Suppressor macrophage treated with lipopolysaccharide for 4 hours (primary cell): ENCODE measurements around the gene CIPC.

Source experiments
- DNase-seq: peaks from one replicate; pipeline ENCODE4 v3.0.0-alpha.2; 2020

The CIPC gene

GRCh38 chr14:77103951-77104350 lies 5.9 kb downstream of the CIPC start:
- DNase-seq = no peak

- no peak for DNase-seq
These were observed 6.3 kb downstream of the CIPC start for GRCh38 chr14:77104393-77104792.

- no peak for DNase-seq
These were observed 7.3 kb downstream of the CIPC start for GRCh38 chr14:77105145-77105939.

- no peak for DNase-seq
These were observed 8.6 kb downstream of the CIPC start for GRCh38 chr14:77106666-77107065.

- DNase-seq = no peak
These were observed 9.2 kb downstream of the CIPC start for GRCh38 chr14:77107228-77107627.

- DNase-seq = no peak
These were observed 10.7 kb downstream of the CIPC start for GRCh38 chr14:77108753-77109152.

GRCh38 chr14:77109656-77110055 lies 11.6 kb downstream of the CIPC start:
- no peak for DNase-seq

GRCh38 chr14:77110286-77110685 lies 12.2 kb downstream of the CIPC start:
- no peak for DNase-seq

- DNase-seq = no peak
These were observed 13.0 kb downstream of the CIPC start for GRCh38 chr14:77111021-77111420.

GRCh38 chr14:77113644-77114043 lies 15.6 kb downstream of the CIPC start:
- DNase-seq = no peak

- no peak for DNase-seq
These were observed 16.6 kb downstream of the CIPC start for GRCh38 chr14:77114609-77115008.

- no peak for DNase-seq
These were observed 18.2 kb downstream of the CIPC start for GRCh38 chr14:77116172-77116817.

- no peak for DNase-seq
These were observed 21.8 kb downstream of the CIPC start for GRCh38 chr14:77119851-77120250.

GRCh38 chr14:77120771-77121743 lies 23.0 kb downstream of the CIPC start:
- peak; percentile 67 for DNase-seq

- no peak for DNase-seq
These were observed 24.6 kb downstream of the CIPC start for GRCh38 chr14:77122526-77123125.

- no peak for DNase-seq
These were observed 25.6 kb downstream of the CIPC start for GRCh38 chr14:77123381-77124325.

- peak; percentile 76 for DNase-seq
These were observed 26.6 kb downstream of the CIPC start for GRCh38 chr14:77124345-77125280.

GRCh38 chr14:77125281-77125801 lies 27.3 kb downstream of the CIPC start:
- DNase-seq = no peak

GRCh38 chr14:77125823-77126325 lies 27.8 kb downstream of the CIPC start:
- DNase-seq = no peak

GRCh38 chr14:77126461-77126990 lies 28.5 kb downstream of the CIPC start:
- DNase-seq = no peak
